DND-41 (cell line): ENCODE results near the gene MDM1.

ENCODE experiments used
- CTCF ChIP-seq: IDR thresholded peaks from 2 replicates; pipeline ENCODE4 v1.5.1; 2012; ENCODE audit warnings: borderline replicate concordance, low read length, moderate library complexity, mild to moderate bottlenecking; ENCODE audit not compliant: poor library complexity, severe bottlenecking; ENCODE audit errors: extremely low read depth
- EZH2 ChIP-seq: IDR thresholded peaks from 3 replicates; pipeline ENCODE4 v1.6.1; 2012; ENCODE audit warnings: borderline replicate concordance, low read depth, mild to moderate bottlenecking, moderate library complexity, low read length, inconsistent platforms; ENCODE audit not compliant: severe bottlenecking

- TF ChIP-seq CTCF (no peak), EZH2 (no peak)
Observed at GRCh38 chr12:68252077-68252476, 80.1 kb downstream of the MDM1 start.
